Measurements from ENCODE around the gene TSNAX.

DNA sequence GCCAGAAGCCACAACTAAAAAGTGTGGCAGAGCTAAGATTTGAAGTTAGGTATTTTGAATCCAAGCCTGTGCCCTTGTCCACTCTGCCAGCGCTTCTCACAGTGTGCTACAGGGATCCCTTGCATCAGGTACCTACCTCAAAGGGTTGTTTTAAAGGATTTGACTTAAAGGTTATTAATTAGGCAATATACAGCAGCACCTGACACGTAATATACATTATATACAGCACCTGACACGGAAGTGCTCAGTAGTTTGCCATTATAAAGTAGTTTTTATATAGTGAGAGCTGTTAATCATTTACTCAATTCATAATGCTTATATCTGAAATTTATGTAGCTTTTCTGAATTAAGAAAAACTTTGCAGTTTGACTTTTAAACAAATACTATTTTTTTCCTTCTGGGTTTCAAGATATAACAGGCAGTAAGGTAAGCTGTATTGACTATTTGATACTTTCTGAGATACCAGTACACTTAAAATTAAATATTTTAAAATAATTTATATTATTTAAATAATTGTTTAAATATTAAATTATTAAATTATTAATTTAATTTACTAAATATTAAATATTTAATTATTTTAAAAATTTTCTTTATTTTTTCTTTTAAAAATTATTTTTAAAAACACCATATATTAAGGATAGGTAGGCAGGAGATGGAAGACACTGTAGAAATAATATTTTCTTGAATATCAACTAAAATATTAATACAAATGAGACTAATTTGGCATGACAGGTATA, 33.3 kb downstream of the TSNAX start:
- TF ChIP-seq ZNF274 (IDR thresholded peaks at IDR 0.05; ENCODE audit: low read depth, low read length) (no peak), SUZ12 (IDR thresholded peaks at IDR 0.05; ENCODE audit: extremely low read depth, insufficient read depth, insufficient read length) (no peak), YY1 (IDR thresholded peaks at IDR 0.05; ENCODE audit: insufficient read depth, insufficient read length) (no peak)

All from NT2/D1 (cell line).